ENCODE results near the gene TRIM40. TPM values are rescaled to one million over a fixed set of nuclear protein-coding genes. Genes with fewer than 3 reads are reported as not detected.

TRIM40 gene
- total RNA-seq, 1 experiment from 2014 or later, result not detected

GRCh38 chr6:30169658-30170614 is 34.0 kb downstream of the TRIM40 start:
- H3K9me3 ChIP-seq (replicated peaks), result no peaks in the 10 kb centered on the region
- H3K27ac ChIP-seq, result no peak overlapping the region
- H3K4me1 ChIP-seq (replicated peaks), result 0 out of 2 replicates have a peak, but pooled peaks cover 3% of the 10 kb centered on the region
- peaks cover 73% of the 10 kb centered on the region for H3K27me3 ChIP-seq (replicated peaks)
- H3K4me3 ChIP-seq, result no peak overlapping the region
- DNase-seq (ENCODE audit: low read depth in 1 of 2, low spot score in 2 of 2), result peak in 1 of 2 experiments; percentile 44
- H3K36me3 ChIP-seq, result no peaks in the 10 kb centered on the region

DNA sequence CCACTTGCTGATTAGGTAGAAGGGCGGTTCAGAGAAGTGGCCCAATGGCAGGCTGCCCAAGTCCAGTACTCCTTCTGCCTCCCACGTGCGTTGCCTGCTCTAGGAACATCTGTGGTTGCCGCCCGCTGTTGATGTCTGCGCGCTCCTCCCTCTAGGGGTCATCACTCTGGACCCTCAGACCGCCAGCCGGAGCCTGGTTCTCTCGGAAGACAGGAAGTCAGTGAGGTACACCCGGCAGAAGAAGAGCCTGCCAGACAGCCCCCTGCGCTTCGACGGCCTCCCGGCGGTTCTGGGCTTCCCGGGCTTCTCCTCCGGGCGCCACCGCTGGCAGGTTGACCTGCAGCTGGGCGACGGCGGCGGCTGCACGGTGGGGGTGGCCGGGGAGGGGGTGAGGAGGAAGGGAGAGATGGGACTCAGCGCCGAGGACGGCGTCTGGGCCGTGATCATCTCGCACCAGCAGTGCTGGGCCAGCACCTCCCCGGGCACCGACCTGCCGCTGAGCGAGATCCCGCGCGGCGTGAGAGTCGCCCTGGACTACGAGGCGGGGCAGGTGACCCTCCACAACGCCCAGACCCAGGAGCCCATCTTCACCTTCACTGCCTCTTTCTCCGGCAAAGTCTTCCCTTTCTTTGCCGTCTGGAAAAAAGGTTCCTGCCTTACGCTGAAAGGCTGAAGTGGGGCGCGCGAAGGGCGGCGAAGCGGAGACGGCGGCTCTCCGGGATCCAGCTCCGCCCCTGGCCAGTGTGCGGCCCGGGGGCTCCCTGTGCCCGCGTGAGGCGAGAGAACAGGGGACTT is 35.9 kb downstream of the TRIM40 start:
- Histone ChIP-seq H3K36me3 (no peaks in the 10 kb centered on the region), H3K4me3 (no peak overlapping the region), H3K27me3 (replicated peaks) (peaks cover 81% of the 10 kb centered on the region), H3K9me3 (replicated peaks) (no peaks in the 10 kb centered on the region), H3K27ac (no peak overlapping the region), H3K4me1 (replicated peaks) (0 out of 2 replicates have a peak, but pooled peaks cover 3% of the 10 kb centered on the region)
- DNase-seq (ENCODE audit: low read depth in 1 of 2, low spot score in 2 of 2), result no peak

- Histone ChIP-seq H3K4me1 (replicated peaks) (0 out of 2 replicates have a peak, but pooled peaks cover 3% of the 10 kb centered on the region), H3K9me3 (replicated peaks) (no peaks in the 10 kb centered on the region), H3K27ac (no peak overlapping the region), H3K27me3 (replicated peaks) (peaks cover 81% of the 10 kb centered on the region), H3K4me3 (no peak overlapping the region), H3K36me3 (no peaks in the 10 kb centered on the region)
- no peak for DNase-seq (ENCODE audit: low read depth in 1 of 2, low spot score in 2 of 2)
Measured at GRCh38 chr6:30172681-30173080, 36.7 kb downstream of the TRIM40 start.

- H3K9me3 ChIP-seq (replicated peaks), result peaks cover 6% of the 10 kb centered on the region
- DNase-seq (ENCODE audit: low read depth in 1 of 2, low spot score in 2 of 2), result no peak
- H3K4me1 ChIP-seq (replicated peaks), result 0 out of 2 replicates have a peak, but pooled peaks cover 3% of the 10 kb centered on the region
- H3K36me3 ChIP-seq, result no peaks in the 10 kb centered on the region
- peaks cover 58% of the 10 kb centered on the region for H3K27me3 ChIP-seq (replicated peaks)
- H3K4me3 ChIP-seq, result no peak overlapping the region
- H3K27ac ChIP-seq, result no peak overlapping the region
Measured at GRCh38 chr6:30175765-30176164, 39.8 kb downstream of the TRIM40 start.

- no peaks in the 10 kb centered on the region for H3K4me1 ChIP-seq (replicated peaks)
- no peaks in the 10 kb centered on the region for H3K36me3 ChIP-seq
- H3K27ac ChIP-seq, result no peak overlapping the region
- no peak overlapping the region for H3K4me3 ChIP-seq
- no peak for DNase-seq (ENCODE audit: low read depth in 1 of 2, low spot score in 2 of 2)
- H3K9me3 ChIP-seq (replicated peaks), result peaks cover 12% of the 10 kb centered on the region
- H3K27me3 ChIP-seq (replicated peaks), result peaks cover 40% of the 10 kb centered on the region
Measured at GRCh38 chr6:30178837-30179236, 42.9 kb downstream of the TRIM40 start.

DNA sequence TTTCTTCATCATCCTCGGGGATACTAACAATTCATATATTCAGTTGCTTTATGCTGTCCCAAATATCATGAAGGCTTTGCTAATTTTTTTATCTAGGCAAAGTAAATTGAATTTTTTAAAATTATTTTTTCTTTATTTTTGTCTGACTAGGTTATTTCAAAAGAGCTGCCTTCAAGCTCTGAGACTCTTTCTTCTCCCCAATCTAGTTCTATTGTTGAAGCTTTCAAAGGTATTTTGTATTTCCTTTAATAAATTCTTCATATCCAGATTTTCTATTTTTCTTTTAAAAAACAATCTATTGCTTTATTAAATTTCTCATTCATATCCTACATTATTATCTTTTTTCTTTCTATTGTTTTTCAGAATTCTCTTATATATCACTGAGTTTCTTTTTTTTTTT is 44.2 kb downstream of the TRIM40 start:
- H3K4me3 ChIP-seq, result no peak overlapping the region
- H3K9me3 ChIP-seq (replicated peaks), result peaks cover 12% of the 10 kb centered on the region
- H3K27ac ChIP-seq, result no peak overlapping the region
- no peak for DNase-seq (ENCODE audit: low read depth in 1 of 2, low spot score in 2 of 2)
- no peaks in the 10 kb centered on the region for H3K4me1 ChIP-seq (replicated peaks)
- peaks cover 26% of the 10 kb centered on the region for H3K27me3 ChIP-seq (replicated peaks)
- peaks cover 4% of the 10 kb centered on the region for H3K36me3 ChIP-seq

DNA sequence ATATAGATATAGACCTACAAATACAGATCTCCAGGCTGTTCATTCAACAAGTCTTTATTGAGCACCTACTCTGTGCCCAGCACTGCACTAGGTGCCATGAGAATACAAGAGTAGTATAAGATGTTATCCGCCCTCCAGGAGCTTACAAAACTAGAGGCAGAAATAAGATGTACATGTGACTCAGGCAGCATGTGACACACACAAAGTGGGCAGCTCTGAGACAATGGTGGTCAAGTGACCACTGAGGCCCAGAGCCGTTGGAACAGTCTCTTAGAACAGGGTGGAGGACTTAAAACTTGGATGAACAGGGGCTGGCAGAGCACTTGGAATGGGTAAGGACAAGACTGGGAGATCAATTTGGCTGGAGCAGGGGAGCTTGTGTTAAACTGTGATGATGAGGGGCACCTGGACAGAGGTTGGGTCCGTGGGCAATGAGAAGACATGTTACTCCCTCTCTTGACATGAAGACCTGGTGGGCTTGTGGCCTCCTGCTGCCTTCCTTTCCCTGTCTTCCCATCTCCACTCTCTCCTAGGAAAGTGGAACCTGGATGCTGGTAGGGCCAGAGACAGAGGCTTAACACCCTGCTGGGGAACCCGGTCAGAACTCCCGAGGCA is 48.6 kb downstream of the TRIM40 start:
- peaks cover 12% of the 10 kb centered on the region for H3K9me3 ChIP-seq (replicated peaks)
- DNase-seq (ENCODE audit: low read depth in 1 of 2, low spot score in 2 of 2), result no peak
- H3K36me3 ChIP-seq, result peaks cover 40% of the 10 kb centered on the region
- H3K4me3 ChIP-seq, result no peak overlapping the region
- H3K4me1 ChIP-seq (replicated peaks), result no peaks in the 10 kb centered on the region
- H3K27ac ChIP-seq, result no peak overlapping the region
- H3K27me3 ChIP-seq (replicated peaks), result no peaks in the 10 kb centered on the region

DNA sequence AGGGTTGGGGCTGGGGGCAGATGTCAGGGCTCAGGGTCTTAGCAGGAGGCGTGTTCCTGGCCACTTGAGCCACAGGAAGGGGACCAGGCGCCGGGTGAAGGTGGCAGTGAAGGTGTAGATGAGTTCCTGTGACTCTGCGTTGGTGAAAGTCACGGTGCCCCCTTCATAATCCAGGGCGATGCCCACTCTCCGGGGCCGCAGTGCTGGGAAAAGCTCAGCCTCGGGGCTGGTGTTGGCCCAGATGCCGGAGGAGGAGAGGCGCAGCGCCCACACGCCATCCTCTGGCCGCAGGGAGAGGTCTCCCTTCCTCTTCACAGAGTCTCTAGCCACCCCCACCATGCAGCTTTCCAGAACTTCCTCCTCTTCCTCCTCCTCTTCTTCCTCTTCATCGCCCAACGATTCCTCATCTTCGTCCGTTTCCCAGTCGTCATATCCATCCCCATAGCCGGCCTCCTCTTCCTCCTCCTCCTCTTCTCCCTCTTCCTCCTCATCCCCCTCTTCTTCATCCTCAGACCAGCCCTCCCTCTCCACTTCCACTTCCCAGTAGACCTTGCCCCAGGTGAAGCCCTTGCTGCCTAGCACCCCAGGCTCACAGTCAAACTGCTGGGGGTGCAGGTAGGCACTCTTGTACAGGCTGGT is 50.0 kb downstream of the TRIM40 start:
- H3K4me1 ChIP-seq (replicated peaks), result no peaks in the 10 kb centered on the region
- DNase-seq (ENCODE audit: low read depth in 1 of 2, low spot score in 2 of 2), result peak in 1 of 2 experiments; percentile 33
- no peak overlapping the region for H3K4me3 ChIP-seq
- peaks cover 54% of the 10 kb centered on the region for H3K36me3 ChIP-seq
- no peaks in the 10 kb centered on the region for H3K27me3 ChIP-seq (replicated peaks)
- H3K9me3 ChIP-seq (replicated peaks), result peaks cover 3% of the 10 kb centered on the region; the same call in 1 of the 2 replicates
- no peak overlapping the region for H3K27ac ChIP-seq

DNA sequence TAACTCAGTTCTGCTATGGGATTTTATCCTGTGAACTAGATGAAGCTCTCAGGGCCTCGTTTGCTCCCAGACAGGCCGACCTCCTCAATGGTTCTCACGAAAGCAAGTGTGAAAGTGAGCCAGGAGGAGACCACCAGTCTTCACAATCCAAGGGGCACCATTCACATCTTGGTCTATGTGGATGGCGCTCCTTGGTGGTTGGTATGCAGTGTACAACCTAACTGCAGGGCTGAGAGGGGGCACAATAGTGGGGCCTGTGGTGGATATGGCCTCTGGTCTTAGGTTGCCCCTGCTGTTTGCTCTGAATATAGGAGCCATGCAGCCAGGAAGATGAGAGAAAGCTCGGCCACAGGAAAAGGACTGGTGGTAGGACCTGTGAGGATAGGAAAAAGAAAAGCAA is 52.6 kb downstream of the TRIM40 start:
- no peak overlapping the region for H3K27ac ChIP-seq
- DNase-seq (ENCODE audit: low read depth in 1 of 2, low spot score in 2 of 2), result no peak
- H3K4me3 ChIP-seq, result no peak overlapping the region
- H3K4me1 ChIP-seq (replicated peaks), result no peaks in the 10 kb centered on the region
- no peaks in the 10 kb centered on the region for H3K27me3 ChIP-seq (replicated peaks)
- peaks cover 75% of the 10 kb centered on the region for H3K36me3 ChIP-seq
- no peaks in the 10 kb centered on the region for H3K9me3 ChIP-seq (replicated peaks)

DNA sequence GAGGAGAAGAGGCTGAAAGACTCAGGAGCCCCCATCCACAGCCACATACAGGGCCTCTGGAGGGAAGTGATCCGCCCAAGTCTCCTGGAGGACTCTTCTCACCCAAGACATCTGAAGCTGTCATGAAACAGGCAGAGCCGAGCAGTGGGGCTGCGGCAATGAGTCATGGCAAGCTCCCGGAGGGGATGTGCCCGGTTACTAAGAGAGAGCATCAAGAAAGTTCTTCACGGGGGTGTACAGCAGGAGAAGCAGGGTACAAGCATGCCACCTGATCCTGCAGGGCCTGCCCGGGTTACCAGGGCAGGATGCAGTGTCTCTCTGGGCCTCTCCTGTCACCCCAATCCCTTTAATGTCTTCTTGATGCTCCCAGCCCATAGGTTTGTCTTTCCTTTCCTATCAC is 56.1 kb downstream of the TRIM40 start:
- H3K9me3 ChIP-seq (replicated peaks), result no peaks in the 10 kb centered on the region
- no peak for DNase-seq (ENCODE audit: low read depth in 1 of 2, low spot score in 2 of 2)
- H3K27me3 ChIP-seq (replicated peaks), result no peaks in the 10 kb centered on the region
- H3K4me1 ChIP-seq (replicated peaks), result no peaks in the 10 kb centered on the region
- no peak overlapping the region for H3K4me3 ChIP-seq
- H3K36me3 ChIP-seq, result peaks cover 78% of the 10 kb centered on the region
- no peak overlapping the region for H3K27ac ChIP-seq

GRCh38 chr6:30194797-30195690 is 59.1 kb downstream of the TRIM40 start:
- Histone ChIP-seq H3K36me3 (peaks cover 81% of the 10 kb centered on the region), H3K9me3 (replicated peaks) (no peaks in the 10 kb centered on the region), H3K27ac (no peak overlapping the region), H3K27me3 (replicated peaks) (no peaks in the 10 kb centered on the region), H3K4me3 (no peak overlapping the region), H3K4me1 (replicated peaks) (no peaks in the 10 kb centered on the region)
- DNase-seq (ENCODE audit: low read depth in 1 of 2, low spot score in 2 of 2), result no peak

DNA sequence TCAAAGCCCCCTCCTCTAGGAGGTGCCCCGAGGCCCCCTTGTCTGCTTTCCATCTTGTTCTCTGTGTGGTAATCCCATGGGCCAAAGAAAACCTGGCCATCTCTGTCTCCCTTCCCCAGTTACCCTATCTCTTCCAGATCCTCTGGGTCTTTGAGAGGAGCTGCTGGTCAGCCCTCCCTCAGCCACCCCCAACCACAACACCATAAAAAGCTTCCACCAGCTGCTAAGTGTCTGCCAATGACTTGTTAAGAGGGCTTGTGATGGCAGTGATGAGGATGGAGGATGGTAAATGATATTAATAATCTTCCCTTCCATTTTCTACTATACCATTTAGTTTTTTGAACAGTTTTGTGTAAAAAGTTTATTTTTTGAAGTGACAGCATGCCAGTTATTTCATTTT is 60.0 kb downstream of the TRIM40 start:
- H3K9me3 ChIP-seq (replicated peaks), result no peaks in the 10 kb centered on the region
- peaks cover 81% of the 10 kb centered on the region for H3K36me3 ChIP-seq
- no peaks in the 10 kb centered on the region for H3K27me3 ChIP-seq (replicated peaks)
- no peak overlapping the region for H3K27ac ChIP-seq
- no peak overlapping the region for H3K4me3 ChIP-seq
- no peaks in the 10 kb centered on the region for H3K4me1 ChIP-seq (replicated peaks)
- no peak for DNase-seq (ENCODE audit: low read depth in 1 of 2, low spot score in 2 of 2)

All from SJSA1 (cell line).